IMR-90 (cell line): ENCODE results near the gene PCDH11Y.
"Not testable (repeated sequence)": the region's sequence is repeated elsewhere in the genome, so short reads cannot be mapped to it uniquely, and the experiment has no call there.

Experiments used
- BHLHE40 ChIP-seq: fragments of 150-350 bp; IDR thresholded peaks from 2 replicates; pipeline ENCODE4 v1.6.1; 2016; ENCODE audit warnings: mild to moderate bottlenecking, low read depth, low read length
- CTCF ChIP-seq: conservative IDR thresholded peaks from 2 replicates; pipeline ENCODE4 v1.5.1; 2012; ENCODE audit warnings: mild to moderate bottlenecking, low read depth, low read length, improper control_type of control experiment
- POLR2A ChIP-seq: IDR thresholded peaks from 2 replicates; pipeline ENCODE4 v1.6.1; 2012; ENCODE audit warnings: mild to moderate bottlenecking, low read depth, low read length

GRCh38 chrY:5182998-5183397 is 182.9 kb downstream of the PCDH11Y start:
- not testable (repeated sequence) for TF ChIP-seq CTCF, BHLHE40, POLR2A
